Bronchial epithelial cell (primary cell): Measurements from ENCODE around the gene STC2. TPM values are rescaled to one million over a fixed set of nuclear protein-coding genes. Genes with fewer than 3 reads are reported as not detected.
A peak's percentile ranks its signal among the peaks of the same experiment; 100 is the strongest.

Experiments
- DNase-seq: peaks from one replicate; pipeline ENCODE4 v3.0.0-alpha.2; 2010; ENCODE audit warnings: low read depth
- FAIRE-seq: peaks from 2 replicates; lab custom pipeline; 2011; peaks lifted over from hg19 to GRCh38; lab: Jason Lieb, UNC
- H3K27me3 ChIP-seq: 2 replicates; pipeline ENCODE4 v1.5.1; 2011; ENCODE audit warnings: low read length; ENCODE audit not compliant: control insufficient read depth, insufficient read depth
- H3K36me3 ChIP-seq: 2 replicates; pipeline ENCODE4 v1.5.1; 2011; ENCODE audit warnings: low read length; ENCODE audit not compliant: control insufficient read depth, insufficient read depth
- H3K4me3 ChIP-seq: 2 replicates; pipeline ENCODE4 v1.5.1; 2011; ENCODE audit warnings: mild to moderate bottlenecking, low read depth, low read length, control low read depth
- CTCF ChIP-seq: IDR thresholded peaks from 2 replicates; pipeline ENCODE4 v1.5.1; 2011; ENCODE audit warnings: mild to moderate bottlenecking, moderate library complexity, low read length, control low read depth, inconsistent platforms; ENCODE audit not compliant: insufficient read depth, severe bottlenecking
- total RNA-seq: library from RNA; depleted of rRNA; stranded (reverse); fragments of >200 nt; gene quantifications from 2 replicates; pipeline ENCODE4 v1.2.1, GENCODE V29; 2014

STC2 gene
- total RNA-seq, 1 donor from 2014 or later = 310 TPM

DNA sequence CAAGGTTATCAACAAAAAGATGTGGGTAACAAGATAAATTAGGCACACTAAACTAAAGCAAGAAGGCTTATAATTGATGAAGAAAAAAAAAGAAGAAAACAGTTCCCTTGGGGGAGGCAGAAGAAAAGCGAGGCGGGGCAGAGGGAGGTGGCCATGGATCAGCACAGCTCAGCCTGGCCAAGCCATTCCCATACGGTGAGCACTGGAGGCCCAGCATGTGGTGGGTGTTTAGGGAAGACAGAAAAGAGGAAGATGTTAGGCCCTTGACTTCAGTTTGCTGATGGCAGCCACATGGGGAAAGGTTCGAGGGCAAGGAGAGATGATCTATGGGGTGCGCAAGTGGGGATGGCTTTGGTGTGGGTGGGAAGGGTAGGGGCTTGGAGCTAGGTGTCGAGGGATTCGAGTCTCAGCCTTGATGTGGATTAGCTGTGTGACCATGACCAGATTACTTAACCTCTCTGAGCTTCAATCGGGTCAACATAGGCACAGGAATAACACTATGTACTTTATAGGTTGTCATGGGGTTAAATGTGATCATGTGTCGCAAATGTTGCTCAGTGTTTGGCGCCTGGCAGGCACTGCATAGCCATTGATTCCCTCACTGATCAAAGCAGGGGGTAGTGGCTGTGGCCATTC is 10.3 kb upstream of the STC2 start:
- Histone ChIP-seq H3K36me3 (no peaks in the 10 kb centered on the region), H3K4me3 (no peak overlapping the region), H3K27me3 (peaks cover 1% of the 10 kb centered on the region)
- no peak for DNase-seq
- peak; percentile 18 for FAIRE-seq
- no peak for TF ChIP-seq CTCF

DNA sequence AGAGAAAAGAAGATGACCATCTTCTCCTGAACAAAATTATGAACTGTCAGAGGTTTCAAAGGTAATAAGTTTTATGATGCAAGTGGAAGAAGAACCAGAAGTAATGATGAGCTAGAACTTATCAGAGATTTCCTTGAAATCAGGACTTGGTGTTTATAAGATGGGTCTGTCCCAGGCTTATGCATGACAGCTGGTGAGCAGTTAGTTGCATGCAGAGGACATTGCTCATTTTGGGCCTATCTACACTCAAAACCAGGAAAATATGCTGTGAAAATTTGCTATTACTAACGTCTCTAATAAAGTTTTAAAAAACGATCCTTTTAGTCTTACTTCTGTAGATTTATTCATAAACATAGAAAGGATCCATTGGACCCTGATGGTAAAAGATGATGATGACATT is 6.6 kb upstream of the STC2 start:
- DNase-seq = no peak
- Histone ChIP-seq H3K36me3 (no peaks in the 10 kb centered on the region), H3K27me3 (no peaks in the 10 kb centered on the region), H3K4me3 (no peak overlapping the region)
- FAIRE-seq = no peak
- TF ChIP-seq CTCF = no peak

- FAIRE-seq = no peak
- no peak overlapping the region for H3K4me3 ChIP-seq
- peak; percentile 64 for DNase-seq
- H3K36me3 ChIP-seq = no peaks in the 10 kb centered on the region
- no peak for TF ChIP-seq CTCF
- H3K27me3 ChIP-seq = no peaks in the 10 kb centered on the region
Observed at GRCh38 chr5:173333925-173334661, 5.9 kb upstream of the STC2 start.

- TF ChIP-seq CTCF = peak; percentile 98
Observed at GRCh38 chr5:173331956-173332479, 3.8 kb upstream of the STC2 start.

GRCh38 chr5:173331287-173331686 is 3.1 kb upstream of the STC2 start:
- TF ChIP-seq CTCF = no peak
- H3K4me3 ChIP-seq = no peak overlapping the region
- H3K27me3 ChIP-seq = no peaks in the 10 kb centered on the region
- FAIRE-seq = no peak
- no peak for DNase-seq
- H3K36me3 ChIP-seq = peaks cover 1% of the 10 kb centered on the region

More at GRCh38 chr5:173331956-173332479, 3.8 kb upstream of the STC2 start:
- Histone ChIP-seq H3K27me3 (no peaks in the 10 kb centered on the region), H3K36me3 (no peaks in the 10 kb centered on the region), H3K4me3 (no peak overlapping the region)
- no peak for FAIRE-seq
- DNase-seq = peak; percentile 78
